HG02981 (cell line): ENCODE data around the gene FUT1.
"Not testable (repeated sequence)": the region's sequence is repeated elsewhere in the genome, so short reads cannot be mapped to it uniquely, and the experiment has no call there.

Experiments
- ATAC-seq: cut with Tn5 transposase; IDR thresholded peaks from one replicate; pipeline ENCODE4 v1.9.1; 2021; ENCODE audit warnings: mild to moderate bottlenecking, moderate library complexity; ENCODE audit not compliant: unreplicated experiment

Gene FUT1

GRCh38 chr19:48768994-48769713 lies 16.7 kb upstream of the FUT1 start:
- ATAC-seq, result no peak

DNA sequence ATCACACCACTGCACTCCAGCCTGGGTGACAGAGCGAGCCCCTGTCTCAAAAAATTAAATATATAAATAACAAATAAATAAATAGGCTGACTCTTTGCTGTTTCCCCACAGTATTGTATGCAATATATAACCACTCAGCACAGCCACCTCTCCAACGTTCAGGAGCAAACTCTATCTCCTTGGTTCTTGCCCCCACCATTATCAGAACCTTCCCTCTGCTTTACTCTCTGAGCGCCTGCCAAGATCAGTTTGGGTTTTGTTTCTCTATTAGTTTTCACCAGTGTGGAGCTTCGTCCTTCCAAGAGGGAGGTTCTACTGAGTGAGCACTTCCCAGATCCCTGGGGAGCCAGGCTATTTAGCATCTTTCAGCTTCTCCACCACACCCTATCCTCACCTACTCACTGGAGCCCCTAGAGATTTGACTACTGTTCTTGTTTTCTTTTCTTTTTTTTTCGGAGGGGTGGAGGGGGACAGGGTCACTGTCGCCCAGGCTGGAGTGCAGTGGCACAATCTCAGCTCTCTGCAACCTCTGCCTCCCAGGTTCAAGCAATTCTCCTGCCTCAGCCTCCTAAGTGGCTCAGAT lies 15.8 kb upstream of the FUT1 start:
- not testable (repeated sequence) for ATAC-seq

DNA sequence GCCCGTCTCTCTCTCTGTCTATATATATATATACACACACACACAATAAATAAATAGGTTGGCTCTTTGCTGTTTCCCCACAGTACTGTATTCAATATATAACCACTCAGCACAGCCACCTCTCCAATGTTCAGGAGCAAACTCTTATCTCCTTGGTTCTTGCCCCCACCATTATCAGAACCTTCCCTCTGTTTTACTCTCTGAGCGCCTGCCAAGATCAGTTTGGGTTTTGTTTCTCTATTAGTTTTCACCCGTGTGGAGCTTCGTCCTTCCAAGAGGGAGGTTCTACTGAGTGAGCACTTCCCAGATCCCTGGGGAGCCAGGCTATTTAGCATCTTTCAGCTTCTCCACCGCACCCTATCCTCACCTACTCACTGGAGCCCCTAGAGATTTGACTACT lies 13.4 kb upstream of the FUT1 start:
- not testable (repeated sequence) for ATAC-seq

GRCh38 chr19:48760504-48761205 lies 8.2 kb upstream of the FUT1 start:
- no peak for ATAC-seq

DNA sequence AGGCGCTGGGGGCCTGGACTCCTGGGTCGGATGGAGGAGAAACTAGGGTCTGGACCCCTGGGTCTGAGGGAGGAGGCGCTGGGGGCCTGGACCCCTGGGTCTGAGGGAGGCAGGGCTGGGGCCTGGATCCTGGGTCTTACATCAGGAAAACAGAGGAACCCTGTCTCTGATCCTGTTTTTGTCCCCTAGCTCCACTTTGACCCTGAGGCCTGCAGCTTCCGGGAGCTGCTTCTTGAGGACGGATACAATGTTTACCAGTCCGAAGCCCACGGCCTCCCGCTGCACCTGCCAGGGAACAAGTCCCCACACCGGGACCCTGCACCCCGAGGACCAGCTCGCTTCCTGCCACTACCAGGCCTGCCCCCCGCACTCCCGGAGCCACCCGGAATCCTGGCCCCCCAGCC lies 5.3 kb upstream of the FUT1 start:
- ATAC-seq, result no peak

GRCh38 chr19:48757089-48757675 lies 4.7 kb upstream of the FUT1 start:
- no peak for ATAC-seq

DNA sequence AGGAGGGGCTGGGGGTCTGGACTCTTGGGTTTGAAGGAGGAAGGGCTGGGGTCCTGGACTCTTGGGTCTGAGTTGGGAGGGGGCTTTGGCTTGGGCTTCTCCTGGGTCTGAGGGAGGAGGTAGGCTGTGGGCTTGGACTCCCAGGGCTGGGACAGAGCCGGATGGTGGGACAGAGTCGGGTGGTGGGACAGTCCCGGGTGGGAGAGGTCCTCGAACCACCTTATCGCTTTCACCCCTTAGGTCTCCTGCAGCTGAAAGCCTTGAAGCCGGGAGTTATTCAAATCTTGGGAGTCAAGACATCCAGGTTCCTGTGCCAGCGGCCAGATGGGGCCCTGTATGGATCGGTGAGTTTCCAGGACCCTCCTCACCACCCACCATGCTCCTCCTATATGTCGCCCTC lies 4.2 kb upstream of the FUT1 start:
- no peak for ATAC-seq

DNA sequence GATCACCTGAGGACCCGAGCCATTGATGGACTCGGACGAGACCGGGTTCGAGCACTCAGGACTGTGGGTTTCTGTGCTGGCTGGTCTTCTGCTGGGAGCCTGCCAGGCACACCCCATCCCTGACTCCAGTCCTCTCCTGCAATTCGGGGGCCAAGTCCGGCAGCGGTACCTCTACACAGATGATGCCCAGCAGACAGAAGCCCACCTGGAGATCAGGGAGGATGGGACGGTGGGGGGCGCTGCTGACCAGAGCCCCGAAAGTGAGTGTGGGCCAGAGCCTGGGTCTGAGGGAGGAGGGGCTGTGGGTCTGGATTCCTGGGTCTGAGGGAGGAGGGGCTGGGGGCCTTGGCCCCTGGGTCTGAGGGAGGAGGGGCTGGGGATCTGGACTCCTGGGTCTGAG lies 3.8 kb upstream of the FUT1 start:
- no peak for ATAC-seq

DNA sequence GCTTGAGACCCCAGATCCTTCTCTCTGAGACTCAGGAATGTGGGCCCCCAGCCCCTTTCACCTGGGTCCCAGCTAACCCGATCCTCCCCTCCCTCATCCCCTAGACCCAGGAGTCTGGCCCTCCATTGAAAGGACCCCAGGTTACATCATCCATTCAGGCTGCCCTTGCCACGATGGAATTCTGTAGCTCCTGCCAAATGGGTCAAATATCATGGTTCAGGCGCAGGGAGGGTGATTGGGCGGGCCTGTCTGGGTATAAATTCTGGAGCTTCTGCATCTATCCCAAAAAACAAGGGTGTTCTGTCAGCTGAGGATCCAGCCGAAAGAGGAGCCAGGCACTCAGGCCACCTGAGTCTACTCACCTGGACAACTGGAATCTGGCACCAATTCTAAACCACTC lies 3.3 kb upstream of the FUT1 start:
- ATAC-seq, result no peak

DNA sequence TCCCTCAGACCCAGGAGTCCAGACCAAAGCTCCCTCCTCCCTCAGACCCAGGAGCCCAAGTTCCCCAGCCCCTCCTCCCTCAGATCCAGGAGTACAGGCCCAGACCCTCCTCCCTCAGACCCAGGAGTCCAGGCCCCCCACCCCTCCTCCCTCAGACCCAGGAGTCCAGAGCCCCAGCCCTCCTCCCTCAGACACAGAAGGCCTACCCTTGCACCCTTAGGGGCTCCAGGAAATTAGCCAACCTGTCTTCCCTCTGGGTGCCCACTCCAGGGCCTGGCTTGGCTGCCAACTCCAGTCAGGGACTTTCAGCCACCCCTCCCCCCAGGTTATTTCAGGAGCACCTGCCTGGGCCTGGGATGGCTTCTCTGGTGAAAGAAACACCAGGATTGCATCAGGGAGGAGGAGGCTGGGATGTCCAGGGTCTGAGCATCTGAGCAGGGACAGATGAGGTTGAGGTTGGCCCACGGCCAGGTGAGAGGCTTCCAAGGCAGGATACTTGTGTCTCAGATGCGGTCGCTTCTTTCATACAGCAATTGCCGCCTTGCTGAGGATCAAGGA lies 2.7 kb upstream of the FUT1 start, which contains the start of gene FGF21:
Gene FGF21 (plus strand): TSS at position 441 of the 558 bp plus-strand sequence. CDS start 713 bp downstream, outside the sequence.
- ATAC-seq, result no peak

GRCh38 chr19:48751845-48752495 lies 471 bp downstream of the FUT1 start:
- ATAC-seq, result no peak

- ATAC-seq, result no peak
These were observed 1.5 kb downstream of the FUT1 start for GRCh38 chr19:48750771-48751504.

- ATAC-seq, result no peak
These were observed 2.1 kb downstream of the FUT1 start for GRCh38 chr19:48750351-48750750.

DNA sequence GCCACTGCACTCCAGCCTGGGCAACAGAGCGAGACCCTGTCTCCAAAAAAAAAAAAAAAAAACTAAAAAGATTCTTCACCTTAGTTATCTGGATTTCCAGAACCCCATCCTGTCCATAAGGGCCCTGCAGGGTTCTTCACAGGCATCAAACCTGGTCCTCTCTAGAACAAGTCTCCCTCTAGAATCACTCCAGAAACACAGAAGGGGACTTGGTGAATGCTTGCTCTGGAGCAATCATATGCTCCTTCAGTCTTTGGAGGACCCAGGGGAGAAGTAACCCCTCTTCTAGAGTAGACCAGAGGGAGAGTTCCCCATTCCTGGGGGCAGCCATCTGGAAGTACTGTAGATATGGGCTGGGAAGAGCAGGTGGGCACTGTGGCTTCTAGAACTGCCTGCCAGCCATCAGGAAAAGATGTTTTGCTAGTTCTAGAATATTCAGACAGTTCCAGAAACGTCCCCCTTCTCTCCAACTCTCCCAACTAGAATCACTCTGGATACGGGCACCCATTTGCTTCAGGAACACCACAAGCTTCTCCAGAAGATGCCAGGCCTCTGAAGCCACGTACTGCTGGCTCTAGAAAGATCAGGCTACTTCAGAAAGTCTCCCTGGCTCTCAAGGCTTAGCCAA lies 2.8 kb downstream of the FUT1 start:
- no peak for ATAC-seq

- ATAC-seq, result no peak
These were observed 5.5 kb downstream of the FUT1 start, which contains the start of gene IZUMO1 for GRCh38 chr19:48746738-48747575. IZUMO1 (minus strand) TSS chr19:48746909; CDS start chr19:48745859, 1,050 bp downstream.

GRCh38 chr19:48746110-48746509 lies 6.3 kb downstream of the FUT1 start:
- no peak for ATAC-seq

- ATAC-seq, result no peak
These were observed 7.0 kb downstream of the FUT1 start for GRCh38 chr19:48745208-48745995.

- no peak for ATAC-seq
These were observed 10.3 kb downstream of the FUT1 start for GRCh38 chr19:48742096-48742495.
